ENCODE results near the gene EDNRB. TPM values are rescaled to one million over a fixed set of nuclear protein-coding genes. Genes with fewer than 3 reads are reported as not detected.

Gene EDNRB
- total RNA-seq, 1 donor = 0.21 TPM

Other genes starting within 250 kb of the EDNRB start
- gene SLAIN1, start 221.1 kb downstream of the EDNRB start, total RNA-seq = 81.9 TPM